CD4-positive, alpha-beta memory T cell (primary cell): Measurements from ENCODE around the gene CLSTN2. TPM values are rescaled to one million over a fixed set of nuclear protein-coding genes. Genes with fewer than 3 reads are reported as not detected.

ENCODE experiments used
- CTCF ChIA-PET: fragments of 350-600 bp; sonication (Branson Sonifier 250); formaldehyde crosslinking; loops from one replicate; lab custom pipeline; 2021; ENCODE audit warnings: inconsistent platforms; ENCODE audit not compliant: partially characterized antibody; lab: Charles Lee
- POLR2A ChIA-PET: fragments of 350-600 bp; sonication (Branson Sonifier 250); formaldehyde crosslinking; loops from one replicate; lab custom pipeline; 2021; ENCODE audit not compliant: partially characterized antibody; lab: Charles Lee
- DNase-seq, 5 donors: peaks; one replicate each; pipeline versions ENCODE4 v3.0.0 to v3.0.0-alpha.2; 2020 to 2022; ENCODE audit warnings: mixed read lengths in 1 of 5
- H3K27ac ChIP-seq: one replicate; pipeline ENCODE4 v1.7.0; 2013; ENCODE audit warnings: low read depth, low read length
- H3K27me3 ChIP-seq: 2 replicates; pipeline ENCODE4 v1.7.0; 2013; ENCODE audit warnings: mild to moderate bottlenecking, low read length, moderate library complexity; ENCODE audit not compliant: insufficient read depth
- H3K36me3 ChIP-seq: 2 replicates; pipeline ENCODE4 v1.7.0; 2013; ENCODE audit warnings: mild to moderate bottlenecking, low read length, moderate library complexity; ENCODE audit not compliant: insufficient read depth
- H3K4me1 ChIP-seq: 2 replicates; pipeline ENCODE4 v1.7.0; 2013; ENCODE audit warnings: mild to moderate bottlenecking, low read length, moderate library complexity; ENCODE audit not compliant: insufficient read depth
- H3K4me3 ChIP-seq, 2 donors: one replicate each; pipeline ENCODE4 v1.7.0; 2013; ENCODE audit warnings: low read length in 2 of 2, mild to moderate bottlenecking in 1 of 2
- H3K9me3 ChIP-seq, 2 donors: one replicate each; pipeline ENCODE4 v1.7.0; 2013; ENCODE audit warnings: low read length in 2 of 2, control low read depth in 1 of 2; ENCODE audit not compliant: control insufficient read depth in 1 of 2
- H3K27ac Mint-ChIP-seq, 7 donors: one replicate each; pipeline ENCODE4 v1.8.0; 2020 to 2021; ENCODE audit warnings: mixed read lengths in 7 of 7, mild to moderate bottlenecking in 6 of 7, inconsistent platforms in 3 of 7, moderate library complexity in 3 of 7
- H3K27me3 Mint-ChIP-seq, 2 donors: one replicate each; pipeline ENCODE4 v1.8.0; 2020 to 2021; ENCODE audit warnings: mixed read lengths in 2 of 2
- H3K36me3 Mint-ChIP-seq, 2 donors: one replicate each; pipeline ENCODE4 v1.8.0; 2020 to 2021; ENCODE audit warnings: mixed read lengths in 2 of 2, inconsistent platforms in 1 of 2, mild to moderate bottlenecking in 1 of 2
- H3K4me1 Mint-ChIP-seq, 4 donors: one replicate each; pipeline ENCODE4 v1.8.0; 2020 to 2021; ENCODE audit warnings: mixed read lengths in 4 of 4, mild to moderate bottlenecking in 1 of 4
- H3K4me3 Mint-ChIP-seq, 8 donors: one replicate each; pipeline ENCODE4 v1.8.0; 2020 to 2021; ENCODE audit warnings: mixed read lengths in 8 of 8, mild to moderate bottlenecking in 7 of 8, moderate library complexity in 6 of 8, inconsistent platforms in 3 of 8
- H3K9me3 Mint-ChIP-seq, 8 donors: one replicate each; pipeline ENCODE4 v1.8.0; 2020 to 2021; ENCODE audit warnings: mixed read lengths in 8 of 8, mild to moderate bottlenecking in 5 of 8, inconsistent platforms in 3 of 8, moderate library complexity in 1 of 8
- intact Hi-C: fragments of 100-400 bp; cut with micrococcal nuclease; formaldehyde crosslinking; loops from one replicate; pipeline ENCODE4 v1.15.1; 2023
- polyA plus RNA-seq, 2 donors: library from polyadenylated mRNA; unstranded; fragments of 300-500 nt; fragmentation: Illumina TruSeq; gene quantifications; one replicate each; pipeline ENCODE4 v1.2.3, GENCODE V29; 2021
- total RNA-seq, 2 experiments: library from RNA; stranded (reverse); gene quantifications; one replicate each; pipeline ENCODE4 v1.2.3, GENCODE V29; 2021

Gene CLSTN2
- total and polyA plus RNA-seq, 4 experiments from 2014 or later, result not detected

GRCh38 chr3:140088513-140088912 is 153.5 kb downstream of the CLSTN2 start:
- no peaks in the 10 kb centered on the region for H3K36me3 ChIP-seq
- intact Hi-C loops, result no loop called here
- DNase-seq, result no peak
- no peaks in the 10 kb centered on the region for H3K9me3 ChIP-seq
- H3K4me3 Mint-ChIP-seq, result no peak overlapping the region
- H3K4me1 ChIP-seq, result no peaks in the 10 kb centered on the region
- ChIA-PET POLR2A (no interaction called here), CTCF (no interaction called here)
- H3K27ac ChIP-seq, result no peak overlapping the region
- H3K4me1 Mint-ChIP-seq, result no peaks in the 10 kb centered on the region
- H3K36me3 Mint-ChIP-seq, result no peaks in the 10 kb centered on the region
- H3K4me3 ChIP-seq, result no peak overlapping the region
- peaks cover 0 to 4% (median 0%) of the 10 kb centered on the region in 8 donors for H3K9me3 Mint-ChIP-seq
- H3K27me3 ChIP-seq, result no peaks in the 10 kb centered on the region
- H3K27me3 Mint-ChIP-seq, result no peaks in the 10 kb centered on the region
- no peak overlapping the region for H3K27ac Mint-ChIP-seq

- ChIA-PET CTCF (interaction anchor here (0.7 kb wide), 1 partner anchor 650 kb away, joined by 6 read pairs; no protein-coding TSS in a partner anchor), POLR2A (no interaction called here)
- no peak overlapping the region for H3K4me3 Mint-ChIP-seq
- DNase-seq, result no peak
- no peaks in the 10 kb centered on the region for H3K9me3 ChIP-seq
- no peaks in the 10 kb centered on the region for H3K27me3 Mint-ChIP-seq
- no peaks in the 10 kb centered on the region for H3K4me1 Mint-ChIP-seq
- H3K27ac ChIP-seq, result no peak overlapping the region
- peaks cover 0 to 4% (median 0%) of the 10 kb centered on the region in 8 donors for H3K9me3 Mint-ChIP-seq
- no peaks in the 10 kb centered on the region for H3K27me3 ChIP-seq
- no peak overlapping the region for H3K27ac Mint-ChIP-seq
- no peak overlapping the region for H3K4me3 ChIP-seq
- intact Hi-C loops, result no loop called here
- H3K36me3 Mint-ChIP-seq, result no peaks in the 10 kb centered on the region
- no peaks in the 10 kb centered on the region for H3K36me3 ChIP-seq
- no peaks in the 10 kb centered on the region for H3K4me1 ChIP-seq
Observed at GRCh38 chr3:140089403-140090072, 154.6 kb downstream of the CLSTN2 start.

DNA sequence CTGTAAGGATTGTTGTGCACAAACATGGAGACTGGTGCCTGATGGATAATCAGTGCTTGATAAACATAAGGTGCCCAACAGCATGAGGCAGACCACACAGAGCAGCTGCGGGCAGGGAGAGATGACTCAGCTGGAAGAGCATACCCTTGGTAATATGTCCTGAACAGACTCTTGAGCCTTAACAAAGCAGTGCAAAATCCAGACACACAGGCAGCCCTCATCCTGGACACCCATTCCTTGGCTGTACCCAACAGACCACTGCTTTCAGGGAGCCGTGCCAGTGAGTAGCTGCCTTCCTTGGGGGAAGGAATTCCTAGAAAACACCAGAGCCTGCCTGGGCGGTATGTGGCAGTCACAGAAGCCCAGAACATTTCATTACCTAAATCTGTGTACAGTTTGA is 156.2 kb downstream of the CLSTN2 start:
- H3K27me3 Mint-ChIP-seq, result no peaks in the 10 kb centered on the region
- no peak overlapping the region for H3K27ac ChIP-seq
- no peaks in the 10 kb centered on the region for H3K4me1 ChIP-seq
- H3K4me1 Mint-ChIP-seq, result no peaks in the 10 kb centered on the region
- H3K4me3 ChIP-seq, result no peak overlapping the region
- CTCF ChIA-PET, result no interaction called here
- DNase-seq, result no peak
- intact Hi-C loops, result no loop called here
- H3K4me3 Mint-ChIP-seq, result no peak overlapping the region
- no peak overlapping the region for H3K27ac Mint-ChIP-seq
- POLR2A ChIA-PET, result no interaction called here
- H3K9me3 ChIP-seq, result no peaks in the 10 kb centered on the region
- no peaks in the 10 kb centered on the region for H3K36me3 Mint-ChIP-seq
- H3K36me3 ChIP-seq, result no peaks in the 10 kb centered on the region
- H3K9me3 Mint-ChIP-seq, result peaks cover 0 to 4% (median 0%) of the 10 kb centered on the region in 8 donors
- no peaks in the 10 kb centered on the region for H3K27me3 ChIP-seq

GRCh38 chr3:140092848-140093536 is 158.0 kb downstream of the CLSTN2 start:
- Mint-ChIP-seq H3K9me3 (peaks cover 0 to 4% (median 0%) of the 10 kb centered on the region in 8 donors), H3K4me3 (no peak overlapping the region), H3K27me3 (no peaks in the 10 kb centered on the region), H3K27ac (no peak overlapping the region), H3K36me3 (no peaks in the 10 kb centered on the region), H3K4me1 (no peaks in the 10 kb centered on the region)
- ChIA-PET POLR2A (no interaction called here), CTCF (no interaction called here)
- no peak for DNase-seq
- Histone ChIP-seq H3K9me3 (no peaks in the 10 kb centered on the region), H3K4me3 (no peak overlapping the region), H3K27me3 (no peaks in the 10 kb centered on the region), H3K4me1 (no peaks in the 10 kb centered on the region), H3K27ac (no peak overlapping the region), H3K36me3 (no peaks in the 10 kb centered on the region)
- intact Hi-C loops, result no loop called here

GRCh38 chr3:140093742-140094141 is 158.8 kb downstream of the CLSTN2 start:
- no peaks in the 10 kb centered on the region for H3K36me3 ChIP-seq
- H3K27me3 Mint-ChIP-seq, result no peaks in the 10 kb centered on the region
- ChIA-PET POLR2A (no interaction called here), CTCF (no interaction called here)
- no peak overlapping the region for H3K4me3 Mint-ChIP-seq
- no peaks in the 10 kb centered on the region for H3K4me1 Mint-ChIP-seq
- H3K9me3 ChIP-seq, result no peaks in the 10 kb centered on the region
- H3K27ac Mint-ChIP-seq, result no peak overlapping the region
- DNase-seq, result no peak
- H3K27me3 ChIP-seq, result no peaks in the 10 kb centered on the region
- H3K36me3 Mint-ChIP-seq, result no peaks in the 10 kb centered on the region
- no peak overlapping the region for H3K27ac ChIP-seq
- no peak overlapping the region for H3K4me3 ChIP-seq
- intact Hi-C loops, result no loop called here
- no peaks in the 10 kb centered on the region for H3K4me1 ChIP-seq
- peaks cover 0 to 4% (median 0%) of the 10 kb centered on the region in 8 donors for H3K9me3 Mint-ChIP-seq

GRCh38 chr3:140094487-140094886 is 159.5 kb downstream of the CLSTN2 start:
- Histone ChIP-seq H3K4me1 (no peaks in the 10 kb centered on the region), H3K36me3 (no peaks in the 10 kb centered on the region), H3K4me3 (no peak overlapping the region), H3K27ac (no peak overlapping the region), H3K27me3 (no peaks in the 10 kb centered on the region), H3K9me3 (no peaks in the 10 kb centered on the region)
- H3K36me3 Mint-ChIP-seq, result no peaks in the 10 kb centered on the region
- no peak for DNase-seq
- H3K4me1 Mint-ChIP-seq, result no peaks in the 10 kb centered on the region
- no peak overlapping the region for H3K27ac Mint-ChIP-seq
- H3K27me3 Mint-ChIP-seq, result peaks cover 0 to 1% of the 10 kb centered on the region in 2 donors
- H3K9me3 Mint-ChIP-seq, result peaks cover 0 to 4% (median 0%) of the 10 kb centered on the region in 8 donors
- intact Hi-C loops, result no loop called here
- CTCF ChIA-PET, result no interaction called here
- no peak overlapping the region for H3K4me3 Mint-ChIP-seq
- POLR2A ChIA-PET, result no interaction called here

DNA sequence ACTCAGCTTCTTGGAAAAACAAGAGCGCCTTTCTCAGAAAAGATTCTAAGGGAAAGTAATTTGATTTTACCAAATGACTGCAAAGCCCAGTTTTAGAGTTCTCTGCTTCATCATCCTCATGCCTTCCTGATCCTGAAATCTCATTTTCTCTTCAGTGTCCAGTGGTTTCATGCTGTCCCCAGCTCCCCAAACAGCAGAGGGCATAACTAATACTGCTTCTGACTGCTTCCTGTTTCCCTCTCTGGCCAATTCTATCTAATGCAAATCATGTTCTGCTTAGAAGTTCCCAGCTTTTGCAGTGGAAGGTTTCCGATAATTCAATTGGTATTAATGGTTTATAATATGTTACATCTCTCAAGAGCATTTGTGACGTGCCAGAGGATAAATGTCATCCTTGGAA is 161.1 kb downstream of the CLSTN2 start:
- Mint-ChIP-seq H3K27ac (no peak overlapping the region), H3K4me1 (no peaks in the 10 kb centered on the region), H3K4me3 (no peak overlapping the region), H3K36me3 (no peaks in the 10 kb centered on the region), H3K27me3 (peaks cover 0 to 1% of the 10 kb centered on the region in 2 donors), H3K9me3 (peaks cover 0 to 4% (median 0%) of the 10 kb centered on the region in 8 donors)
- DNase-seq, result no peak
- no peak overlapping the region for H3K27ac ChIP-seq
- H3K4me1 ChIP-seq, result no peaks in the 10 kb centered on the region
- no peaks in the 10 kb centered on the region for H3K9me3 ChIP-seq
- ChIA-PET CTCF (no interaction called here), POLR2A (no interaction called here)
- H3K36me3 ChIP-seq, result no peaks in the 10 kb centered on the region
- no peak overlapping the region for H3K4me3 ChIP-seq
- intact Hi-C loops, result no loop called here
- no peaks in the 10 kb centered on the region for H3K27me3 ChIP-seq
